H1 (cell line): Measurements from ENCODE around the gene SH2B2.

Source experiments
- CHD2 ChIP-seq: IDR thresholded peaks from 2 replicates; pipeline ENCODE4 v1.6.1; 2012; ENCODE audit warnings: low read length, improper control_type of control experiment
- CTCF ChIP-seq, 3 experiments: IDR thresholded peaks; 1 replicate in 2 of 3; 2 replicates in 1 of 3; pipeline versions ENCODE4 v1.5.1 to v1.6.1; 2011; ENCODE audit warnings: low read length in 3 of 3, mild to moderate bottlenecking in 3 of 3, inconsistent platforms in 2 of 3, low read depth in 1 of 3, moderate library complexity in 1 of 3; ENCODE audit not compliant: insufficient read depth in 1 of 3; ENCODE audit errors: control extremely low read depth in 1 of 3
- EGR1 ChIP-seq: IDR thresholded peaks from 2 replicates; pipeline ENCODE4 v1.6.1; 2011; ENCODE audit warnings: low read depth, low read length, borderline replicate concordance
- GABPA ChIP-seq: IDR thresholded peaks from 2 replicates; pipeline ENCODE4 v1.6.1; 2011; ENCODE audit warnings: mild to moderate bottlenecking, low read length, moderate library complexity, borderline replicate concordance; ENCODE audit not compliant: insufficient read depth
- HDAC6 ChIP-seq: IDR thresholded peaks from one replicate; pipeline ENCODE4 v1.7.1; 2012; ENCODE audit warnings: low read depth, mild to moderate bottlenecking, inconsistent platforms, low read length, moderate library complexity
- POLR2A ChIP-seq, 2 experiments: IDR thresholded peaks; 1 replicate in 1 of 2; 2 replicates in 1 of 2; pipeline ENCODE4 v1.6.1; 2011; ENCODE audit warnings: low read depth in 2 of 2, low read length in 2 of 2, mild to moderate bottlenecking in 2 of 2; ENCODE audit errors: control extremely low read depth in 1 of 2
- POLR2AphosphoS5 ChIP-seq: IDR thresholded peaks from 2 replicates; pipeline ENCODE4 v1.6.1; 2011; ENCODE audit warnings: low read depth, low read length
- RXRA ChIP-seq: IDR thresholded peaks from 2 replicates; pipeline ENCODE4 v1.6.1; 2011; ENCODE audit warnings: low read depth, mild to moderate bottlenecking, low read length, moderate library complexity; ENCODE audit not compliant: insufficient read depth
- SAP30 ChIP-seq: fragments of 300-600 bp; sonication (generic); IDR thresholded peaks from 2 replicates; pipeline ENCODE4 v1.7.1; 2012; ENCODE audit warnings: low read length, moderate library complexity, mild to moderate bottlenecking, inconsistent platforms; ENCODE audit not compliant: insufficient read depth, insufficient replicate concordance
- TAF1 ChIP-seq: IDR thresholded peaks from 2 replicates; pipeline ENCODE4 v1.6.1; 2011; ENCODE audit warnings: mild to moderate bottlenecking, low read depth, low read length
- TCF12 ChIP-seq: IDR thresholded peaks from 2 replicates; pipeline ENCODE4 v1.6.1; 2011; ENCODE audit warnings: low read depth, mild to moderate bottlenecking, low read length
- USF2 ChIP-seq: IDR thresholded peaks from 2 replicates; pipeline ENCODE4 v1.6.1; 2011; ENCODE audit warnings: low read length, improper control_type of control experiment
- ZNF274 ChIP-seq: IDR thresholded peaks from 2 replicates; pipeline ENCODE4 v1.7.0; 2012; ENCODE audit warnings: low read length, borderline replicate concordance; ENCODE audit errors: extremely low read depth
- TF ChIP-seq, protein P1 (sequence below): IDR thresholded peaks from 2 replicates; pipeline ENCODE4 v1.6.1; 2011; ENCODE audit warnings: low read depth, mild to moderate bottlenecking, low read length; ENCODE audit not compliant: insufficient read depth

DNA sequence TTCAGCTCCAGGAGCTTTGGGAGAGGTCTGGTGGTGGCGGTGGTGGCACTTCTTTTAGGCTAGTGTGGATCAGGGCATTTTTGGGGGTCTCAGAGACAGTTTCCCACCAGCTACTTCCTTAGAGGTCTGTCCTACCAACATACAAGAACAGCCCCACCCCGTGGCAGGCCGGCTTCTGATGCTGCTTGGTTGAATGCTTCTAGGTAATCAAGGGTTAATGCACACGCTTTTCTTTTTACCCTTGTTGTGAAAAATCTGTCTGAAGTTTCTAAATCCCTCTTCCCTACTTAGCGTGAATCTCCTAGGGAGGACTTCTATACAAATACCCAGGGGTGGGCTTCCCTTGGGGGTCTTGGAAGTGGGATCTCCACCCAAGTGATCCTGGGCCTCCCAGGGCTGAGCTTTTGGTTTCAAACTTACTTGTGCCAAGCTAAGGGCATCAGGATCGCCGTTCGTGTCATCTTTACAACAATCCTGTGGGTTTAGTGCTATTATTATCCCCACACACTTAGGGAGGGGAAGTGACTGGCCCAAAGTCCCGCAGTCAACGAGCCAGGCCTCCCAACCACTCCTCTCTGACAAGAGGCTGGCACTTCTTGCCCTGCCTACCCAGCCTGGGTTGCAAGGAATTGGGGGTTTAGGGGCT is 1.7 kb downstream of the SH2B2 start:
- TF ChIP-seq CHD2, result no peak
- no peak for TF ChIP-seq CTCF (IDR thresholded peaks at IDR 0.05; ENCODE audit: control extremely low read depth in 1 of 3, insufficient read depth in 1 of 3, low read depth in 1 of 3, low read length in 3 of 3)
- no peak for TF ChIP-seq HDAC6
- no peak for TF ChIP-seq POLR2A (IDR thresholded peaks at IDR 0.05; ENCODE audit: control extremely low read depth in 1 of 2, low read depth in 2 of 2, low read length in 2 of 2)
- no peak for TF ChIP-seq USF2
- TF ChIP-seq, protein P1, sequence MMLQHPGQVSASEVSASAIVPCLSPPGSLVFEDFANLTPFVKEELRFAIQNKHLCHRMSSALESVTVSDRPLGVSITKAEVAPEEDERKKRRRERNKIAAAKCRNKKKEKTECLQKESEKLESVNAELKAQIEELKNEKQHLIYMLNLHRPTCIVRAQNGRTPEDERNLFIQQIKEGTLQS, result no peak
- no peak for TF ChIP-seq TAF1
- TF ChIP-seq POLR2AphosphoS5, result no peak
- no peak for TF ChIP-seq RXRA
- no peak for TF ChIP-seq ZNF274
- TF ChIP-seq TCF12, result no peak
- TF ChIP-seq EGR1, result no peak
- TF ChIP-seq SAP30, result no peak
- TF ChIP-seq GABPA, result no peak
